ENCODE results near the gene SIX3.

Gene SIX3

GRCh38 chr2:44989176-44989575 is 47.7 kb downstream of the SIX3 start:
- Histone ChIP-seq H3K9ac (no peak overlapping the region), H3K27ac (no peak overlapping the region), H3K4me3 (IDR thresholded peaks at IDR 0.05; ENCODE audit: insufficient read depth, low read depth, low read length) (no peak overlapping the region), H4K20me1 (ENCODE audit: insufficient read depth) (no peaks in the 10 kb centered on the region), H3K79me2 (ENCODE audit: insufficient read depth, low read depth) (no peaks in the 10 kb centered on the region), H2AFZ (ENCODE audit: low read depth) (no peak overlapping the region), H3K4me2 (no peak overlapping the region), H3K27me3 (ENCODE audit: insufficient read depth, low read depth) (no peaks in the 10 kb centered on the region), H3K4me1 (ENCODE audit: low read depth, poor library complexity, severe bottlenecking) (no peaks in the 10 kb centered on the region), H3K36me3 (ENCODE audit: insufficient read depth) (no peaks in the 10 kb centered on the region)
- TF ChIP-seq, protein P1, sequence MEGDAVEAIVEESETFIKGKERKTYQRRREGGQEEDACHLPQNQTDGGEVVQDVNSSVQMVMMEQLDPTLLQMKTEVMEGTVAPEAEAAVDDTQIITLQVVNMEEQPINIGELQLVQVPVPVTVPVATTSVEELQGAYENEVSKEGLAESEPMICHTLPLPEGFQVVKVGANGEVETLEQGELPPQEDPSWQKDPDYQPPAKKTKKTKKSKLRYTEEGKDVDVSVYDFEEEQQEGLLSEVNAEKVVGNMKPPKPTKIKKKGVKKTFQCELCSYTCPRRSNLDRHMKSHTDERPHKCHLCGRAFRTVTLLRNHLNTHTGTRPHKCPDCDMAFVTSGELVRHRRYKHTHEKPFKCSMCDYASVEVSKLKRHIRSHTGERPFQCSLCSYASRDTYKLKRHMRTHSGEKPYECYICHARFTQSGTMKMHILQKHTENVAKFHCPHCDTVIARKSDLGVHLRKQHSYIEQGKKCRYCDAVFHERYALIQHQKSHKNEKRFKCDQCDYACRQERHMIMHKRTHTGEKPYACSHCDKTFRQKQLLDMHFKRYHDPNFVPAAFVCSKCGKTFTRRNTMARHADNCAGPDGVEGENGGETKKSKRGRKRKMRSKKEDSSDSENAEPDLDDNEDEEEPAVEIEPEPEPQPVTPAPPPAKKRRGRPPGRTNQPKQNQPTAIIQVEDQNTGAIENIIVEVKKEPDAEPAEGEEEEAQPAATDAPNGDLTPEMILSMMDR (conservative IDR thresholded peaks at IDR 0.05; ENCODE audit: low read depth, low read length) = no peak

- TF ChIP-seq, protein P1 (conservative IDR thresholded peaks at IDR 0.05; ENCODE audit: low read depth, low read length) = no peak
- Histone ChIP-seq H3K79me2 (ENCODE audit: insufficient read depth, low read depth) (no peaks in the 10 kb centered on the region), H3K36me3 (ENCODE audit: insufficient read depth) (no peaks in the 10 kb centered on the region), H4K20me1 (ENCODE audit: insufficient read depth) (no peaks in the 10 kb centered on the region), H3K9ac (no peak overlapping the region), H3K4me2 (no peak overlapping the region), H3K27ac (no peak overlapping the region), H3K27me3 (ENCODE audit: insufficient read depth, low read depth) (no peaks in the 10 kb centered on the region), H3K4me1 (ENCODE audit: low read depth, poor library complexity, severe bottlenecking) (no peaks in the 10 kb centered on the region), H3K4me3 (IDR thresholded peaks at IDR 0.05; ENCODE audit: insufficient read depth, low read depth, low read length) (no peak overlapping the region), H2AFZ (ENCODE audit: low read depth) (no peak overlapping the region)
These were observed 52.9 kb downstream of the SIX3 start for GRCh38 chr2:44994377-44994776.

Measured in KMS-11 (cell line).